Nasal cavity respiratory epithelium epithelial cell of viscerocranial mucosa (primary cell): Measurements from ENCODE around the gene GOSR2. TPM values are rescaled to one million over a fixed set of nuclear protein-coding genes. Genes with fewer than 3 reads are reported as not detected.

Experiments used
- total RNA-seq: library from RNA; depleted of rRNA; stranded (reverse); fragments of >200 nt; gene quantifications from 2 replicates; pipeline ENCODE4 v1.2.3, GENCODE V29; 2014

Gene GOSR2
- 48.6 and 49.9 TPM in 2 replicates for total RNA-seq

DNA sequence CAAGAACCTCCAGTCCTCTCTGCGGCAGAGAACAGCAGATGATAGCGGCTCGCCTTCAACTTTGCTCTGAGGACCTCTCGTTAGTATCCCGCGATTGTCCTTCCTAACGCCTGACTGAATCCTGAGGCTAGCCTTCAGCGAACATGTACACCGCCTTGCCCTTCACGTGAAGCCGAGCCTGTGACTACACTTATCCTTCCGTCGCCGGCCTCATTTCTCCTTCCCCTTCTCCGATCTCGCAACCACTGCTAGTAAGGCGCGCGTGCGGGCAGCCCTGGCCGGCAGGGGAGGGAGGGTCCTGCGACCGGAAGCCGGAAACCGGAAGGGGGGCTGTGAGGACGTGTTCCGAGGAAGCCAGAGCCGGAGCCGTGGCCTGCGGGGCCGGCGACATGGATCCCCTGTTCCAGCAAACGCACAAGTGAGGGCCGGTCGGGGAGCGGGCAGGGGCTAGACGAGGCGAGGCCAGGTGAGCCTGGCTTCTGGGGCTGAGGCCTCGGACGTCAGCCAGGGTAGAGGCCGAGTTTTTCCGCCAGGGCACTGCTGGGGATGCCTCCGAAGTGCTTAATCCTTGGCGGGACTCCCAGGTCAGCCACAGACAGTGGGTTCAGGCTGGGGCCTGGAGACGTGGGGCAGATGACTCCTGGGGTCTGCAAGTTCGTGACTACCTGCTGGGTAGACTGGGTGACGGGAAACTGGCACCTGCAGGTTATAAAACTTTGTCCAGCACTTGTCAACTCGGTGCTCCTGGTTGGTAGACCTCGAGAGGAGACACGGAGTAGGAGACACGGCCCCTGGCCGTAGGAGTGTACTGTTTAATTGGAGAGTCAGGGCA, at the start of gene GOSR2:
TSS of gene GOSR2 (plus strand) at position 357 of the 832 bp plus-strand sequence. CDS start at position 390, 33 bp downstream.

DNA sequence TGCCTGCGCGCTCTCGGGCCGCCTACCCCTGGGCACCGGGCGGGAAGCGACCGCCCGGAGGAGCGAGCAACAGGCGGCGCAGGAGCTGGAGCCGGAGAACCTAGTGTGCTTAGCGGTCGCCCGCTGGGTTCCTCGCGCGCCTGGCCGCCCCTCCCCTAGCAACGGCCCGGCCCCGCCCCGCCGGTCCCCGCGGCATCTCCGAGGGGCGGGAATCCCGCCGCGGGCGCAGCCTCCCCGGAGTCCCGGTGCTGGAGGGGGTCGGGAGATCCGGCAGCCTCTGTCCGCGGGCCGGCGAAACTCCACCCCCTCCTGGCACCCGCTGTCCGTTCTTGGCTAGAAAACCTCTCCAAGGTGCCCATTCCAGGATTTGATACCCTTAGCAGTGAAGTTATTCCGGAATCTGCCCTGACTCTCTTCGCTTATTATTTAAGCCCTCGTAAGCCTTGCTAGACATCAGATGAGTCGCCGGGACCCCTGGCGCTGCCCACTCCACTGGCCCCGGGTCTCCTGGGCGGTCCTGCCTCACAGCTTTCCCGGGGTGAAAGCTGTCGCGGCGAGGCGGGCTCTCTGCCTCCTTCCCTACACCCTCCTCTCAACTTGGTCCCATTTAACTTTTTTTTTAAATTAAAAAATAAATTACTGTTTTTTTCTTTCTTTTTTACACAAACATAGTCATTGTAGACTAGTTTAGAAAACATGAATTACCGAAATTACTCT, 56.3 kb downstream of the GOSR2 start, which contains the start of gene RPRML:
TSS of gene RPRML (minus strand) at position 107 of the 717 bp plus-strand sequence. CDS start 246 bp downstream, outside the sequence.

Other genes starting within 250 kb of the GOSR2 start
- gene WNT3, start 104.5 kb upstream of the GOSR2 start, total RNA-seq: 1.0 and 1.1 TPM in 2 replicates
- not detected in 2 replicates for gene WNT9B, start 71.6 kb upstream of the GOSR2 start, total RNA-seq
- gene RPRML, start 56.1 kb downstream of the GOSR2 start, total RNA-seq: not detected in 2 replicates